NCI-H1417 treated with DMSO at 0.1 percent for 48 hours (cell line): Measurements from ENCODE around the gene CDH13.

ENCODE experiments used
- DNase-seq: peaks from one replicate; lab custom pipeline; 2025; lab: John Stamatoyannopoulos, UW

Gene CDH13

DNA sequence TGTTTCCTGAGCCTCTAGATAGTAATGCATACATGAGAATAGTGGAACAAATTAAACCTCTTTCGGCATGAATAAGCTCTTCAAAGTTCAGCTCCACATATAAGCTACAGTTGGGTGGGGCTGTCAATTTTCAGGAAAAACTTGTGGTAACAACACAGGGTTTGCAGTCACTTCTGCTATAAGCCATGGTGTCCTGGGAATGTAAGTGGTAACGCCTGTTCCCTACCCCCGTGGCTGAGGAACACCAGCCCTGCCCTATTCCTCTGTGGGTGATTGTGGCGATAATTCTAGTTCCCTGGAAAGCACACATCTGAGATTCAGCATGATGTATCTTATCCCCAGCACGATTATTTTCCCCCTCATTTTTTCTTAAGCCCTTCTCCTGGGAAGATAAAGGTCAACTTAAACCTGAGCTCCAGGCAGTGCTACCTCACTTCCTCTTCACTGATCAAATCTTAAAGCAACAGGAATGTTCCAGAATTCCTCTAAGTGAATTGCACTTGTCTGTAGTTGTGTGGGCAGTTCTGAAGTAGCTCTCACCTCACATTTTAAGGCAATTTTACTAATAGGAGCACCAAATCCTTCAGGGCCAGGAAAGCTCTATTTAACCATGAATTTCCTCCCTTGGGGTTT is 680.3 kb downstream of the CDH13 start:
- DNase-seq, result no peak

DNA sequence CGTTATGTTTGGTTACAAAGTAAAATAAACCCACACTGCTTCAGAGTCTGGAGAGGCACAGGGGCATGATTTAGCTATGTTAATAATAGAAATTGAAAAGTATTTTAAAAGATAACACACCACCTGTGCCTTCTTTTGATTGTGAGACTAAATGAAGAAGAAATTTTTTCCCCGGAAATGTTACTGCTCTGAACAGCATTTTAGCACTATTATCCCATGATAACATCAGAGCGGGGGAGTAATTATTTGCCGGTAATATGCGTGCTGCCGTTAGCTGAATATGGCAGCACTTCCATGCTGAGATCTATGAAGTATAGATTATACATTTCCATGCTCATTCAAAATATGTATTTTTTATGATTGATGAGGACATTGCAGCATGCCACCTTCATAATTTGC is 680.8 kb downstream of the CDH13 start:
- DNase-seq, result no peak

DNA sequence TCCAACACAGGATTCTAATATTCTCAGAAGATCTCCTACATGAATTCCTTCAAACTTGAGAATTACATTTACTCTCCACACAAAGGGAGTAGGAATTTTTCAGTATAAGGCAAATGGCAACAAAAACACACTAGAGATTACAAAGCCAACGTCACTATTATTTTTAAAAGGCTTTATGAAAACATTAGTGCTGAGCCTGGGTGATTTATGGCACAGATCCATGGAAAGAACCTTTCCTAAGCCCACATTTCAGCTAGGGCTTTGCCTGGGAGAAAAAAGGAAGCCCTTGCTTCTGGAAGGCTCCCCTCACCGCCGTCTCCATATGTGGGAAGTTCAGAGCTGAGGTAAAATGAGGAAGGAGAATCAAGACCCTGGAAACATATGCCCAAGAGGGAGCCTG is 681.6 kb downstream of the CDH13 start:
- DNase-seq, result no peak

DNA sequence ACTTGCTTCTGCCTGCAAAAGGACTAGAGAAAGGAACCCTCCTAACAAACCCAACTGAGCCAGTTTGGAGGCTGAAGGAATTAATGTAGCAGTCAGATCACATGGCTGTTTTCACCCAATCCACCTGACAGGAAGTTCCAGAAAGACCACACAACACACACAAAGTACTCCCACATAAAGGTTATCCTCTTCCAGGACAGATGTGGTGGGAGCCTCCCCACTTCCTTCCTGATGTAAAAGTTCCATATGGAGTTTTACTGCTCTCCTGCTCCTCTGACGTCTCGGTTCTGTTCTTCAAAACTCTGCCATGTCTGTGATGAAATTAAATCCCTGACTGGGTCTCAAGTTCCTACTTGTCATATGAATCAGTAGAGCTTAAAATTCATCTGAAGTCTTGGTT is 684.0 kb downstream of the CDH13 start:
- DNase-seq, result no peak

DNA sequence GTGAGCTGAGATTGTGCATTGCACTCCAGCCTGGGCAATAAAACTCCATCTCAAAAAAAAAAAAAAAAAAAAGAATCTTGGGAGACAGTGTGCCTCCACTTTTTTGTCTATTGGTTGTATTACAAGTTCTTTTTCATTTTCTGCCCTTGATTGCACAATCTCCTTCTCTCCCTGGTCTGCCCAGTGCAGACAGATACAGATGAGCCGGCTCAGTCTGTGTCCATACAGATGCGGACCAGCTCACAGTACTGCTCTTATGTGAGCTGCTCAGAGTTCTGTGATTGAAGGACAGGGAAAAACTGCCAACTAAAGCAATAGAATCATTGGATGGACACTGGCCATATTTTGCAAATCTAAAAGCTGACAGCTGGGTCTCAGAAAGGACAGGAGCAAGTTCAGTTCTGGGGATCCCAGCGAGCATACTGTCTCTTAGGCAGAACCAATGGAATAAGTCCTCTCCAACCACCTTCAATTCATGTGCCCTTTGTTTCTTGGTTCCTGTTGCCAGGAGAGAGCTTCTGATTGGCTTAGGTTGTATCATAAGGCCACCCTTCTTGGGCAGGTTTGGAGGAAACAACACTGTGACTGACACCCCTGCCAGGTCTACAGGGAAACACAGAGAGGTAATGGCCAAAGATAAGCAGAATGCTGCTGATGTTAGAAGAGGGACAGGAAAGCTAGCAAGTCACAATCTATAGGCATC is 685.4 kb downstream of the CDH13 start:
- no peak for DNase-seq

DNA sequence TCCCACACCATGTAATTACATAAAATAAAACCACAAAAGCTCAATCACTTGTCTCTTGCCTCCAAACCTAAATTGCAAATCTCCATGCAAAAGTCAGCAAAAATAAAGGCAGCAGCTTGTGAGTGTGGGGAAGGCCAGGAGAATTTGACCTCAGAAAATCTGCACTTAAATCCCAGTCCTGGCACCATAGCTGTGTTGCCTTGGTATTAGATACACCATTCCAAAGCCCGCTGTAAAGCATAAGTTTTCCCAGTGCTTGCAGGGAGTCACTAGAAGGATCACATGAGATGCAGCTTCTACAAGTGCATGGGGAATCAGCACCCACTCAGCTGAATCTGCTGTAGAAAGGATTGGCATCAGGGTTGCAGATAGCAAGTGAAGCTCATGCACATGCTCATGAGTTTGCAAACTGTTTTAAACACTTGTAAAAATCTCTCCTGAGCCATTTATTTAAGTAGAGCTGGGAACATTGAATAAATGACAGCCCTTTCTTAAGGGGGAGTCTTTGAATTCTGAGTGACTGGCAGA is 686.0 kb downstream of the CDH13 start:
- no peak for DNase-seq

DNA sequence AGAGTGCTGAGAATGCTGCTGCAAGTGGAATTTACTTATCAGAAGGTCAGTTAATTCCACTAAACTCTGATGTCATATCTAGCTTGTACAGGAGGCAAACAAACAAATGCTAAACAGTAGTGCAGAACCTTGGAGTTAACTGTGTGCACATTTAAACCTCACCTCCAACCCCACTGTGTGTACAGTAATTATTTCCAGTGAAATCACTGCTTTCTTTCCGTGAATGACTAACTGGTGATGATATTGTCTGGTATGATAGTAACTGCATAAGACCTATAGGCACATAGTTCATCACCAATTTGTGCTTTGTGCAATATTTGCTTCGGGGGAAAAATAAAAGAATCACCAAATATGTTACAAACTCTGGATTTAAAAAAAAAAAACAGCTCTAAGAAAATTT is 688.5 kb downstream of the CDH13 start:
- no peak for DNase-seq

DNA sequence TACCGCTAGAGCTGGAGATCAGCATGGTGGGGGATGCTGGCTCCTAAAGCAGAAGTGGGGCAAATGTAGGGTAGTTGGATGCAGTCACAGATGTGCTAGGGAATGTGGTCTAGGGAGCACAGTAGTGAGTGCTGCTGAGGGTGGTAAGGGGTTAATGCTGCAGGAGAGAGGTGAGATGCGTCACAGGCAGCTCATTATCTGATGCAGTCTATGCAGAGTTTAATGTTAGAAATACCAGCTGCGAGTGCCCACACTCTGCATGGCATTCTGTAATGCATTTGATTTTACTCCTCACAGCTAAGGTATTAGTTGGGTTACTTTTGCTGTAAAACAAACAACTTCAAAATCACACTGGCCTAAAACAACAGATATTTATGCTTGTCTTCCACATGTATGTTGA is 689.7 kb downstream of the CDH13 start:
- DNase-seq, result no peak

DNA sequence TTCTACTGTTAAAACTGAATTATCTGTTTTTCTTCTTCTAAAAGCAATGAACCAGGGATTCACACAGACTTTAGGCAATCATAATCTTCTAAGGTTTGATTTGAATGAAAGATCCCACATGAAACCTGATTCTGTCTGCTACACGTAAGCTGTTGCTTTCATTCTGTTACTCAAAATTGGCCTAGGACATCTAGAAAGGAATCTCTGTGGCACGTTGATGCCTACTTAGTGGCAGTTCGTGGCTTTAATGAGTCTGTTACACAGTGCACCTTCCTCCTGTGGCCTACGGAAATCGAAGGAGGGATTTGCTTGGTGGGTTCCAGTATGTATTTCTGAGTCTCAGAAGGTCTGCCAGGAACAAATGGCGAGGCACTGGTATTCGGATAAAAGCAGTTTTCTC is 691.6 kb downstream of the CDH13 start:
- no peak for DNase-seq

DNA sequence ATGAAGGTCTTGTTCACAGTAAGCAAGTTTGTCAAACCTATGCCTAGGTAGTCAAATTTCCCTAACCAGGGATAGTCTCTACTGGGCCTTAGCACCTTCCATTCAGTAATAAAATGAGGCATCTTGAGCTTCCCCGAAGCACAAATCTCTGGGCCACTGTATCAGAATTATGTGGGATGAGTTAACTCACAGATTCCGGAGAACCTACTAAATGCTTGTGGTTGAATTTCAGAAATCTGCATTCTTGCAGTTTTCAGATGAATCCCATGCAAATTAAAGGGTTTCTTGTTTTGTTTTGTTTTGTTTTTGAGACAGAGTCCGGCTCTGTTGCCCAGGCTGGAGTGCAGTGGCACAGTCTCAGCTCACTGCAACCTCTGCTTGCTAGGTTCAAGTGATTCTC is 702.2 kb downstream of the CDH13 start:
- DNase-seq, result no peak

DNA sequence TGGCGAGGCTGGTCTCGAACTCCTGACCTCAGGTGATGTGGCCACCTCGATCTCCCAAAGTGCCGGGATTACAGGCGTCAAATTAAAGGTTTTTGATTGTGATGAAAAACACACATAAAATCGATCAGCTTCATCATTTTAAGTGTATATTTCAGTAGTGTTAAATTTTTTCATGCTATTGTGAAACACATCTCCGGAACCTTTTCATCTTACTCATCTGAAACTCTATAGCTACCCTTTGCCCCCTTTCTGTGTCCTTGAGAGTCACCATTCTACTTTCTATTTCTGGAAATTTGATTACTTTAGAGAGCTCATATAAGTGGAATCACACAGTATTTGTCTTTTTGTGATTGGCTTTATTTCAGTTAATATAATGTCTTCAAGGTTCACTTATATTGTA is 702.7 kb downstream of the CDH13 start:
- no peak for DNase-seq

DNA sequence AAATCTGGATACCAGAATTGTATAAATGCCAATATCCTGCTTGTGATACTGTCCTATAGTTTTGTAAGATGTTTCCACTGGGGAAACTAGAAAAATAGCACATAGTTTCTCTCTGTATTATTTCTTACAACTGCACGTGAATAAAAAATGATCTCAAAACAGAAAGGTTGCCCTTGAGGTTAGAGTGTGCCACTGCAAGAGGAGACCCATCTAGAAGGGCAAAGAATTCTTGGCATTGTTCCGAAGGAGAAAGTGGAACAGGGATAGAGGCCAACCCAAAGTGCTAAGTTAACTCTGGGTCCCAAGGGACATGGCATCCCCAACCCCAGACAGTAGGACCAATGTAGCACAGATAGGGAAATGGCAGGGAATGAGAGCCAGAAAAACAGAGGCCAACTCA is 703.5 kb downstream of the CDH13 start:
- no peak for DNase-seq

DNA sequence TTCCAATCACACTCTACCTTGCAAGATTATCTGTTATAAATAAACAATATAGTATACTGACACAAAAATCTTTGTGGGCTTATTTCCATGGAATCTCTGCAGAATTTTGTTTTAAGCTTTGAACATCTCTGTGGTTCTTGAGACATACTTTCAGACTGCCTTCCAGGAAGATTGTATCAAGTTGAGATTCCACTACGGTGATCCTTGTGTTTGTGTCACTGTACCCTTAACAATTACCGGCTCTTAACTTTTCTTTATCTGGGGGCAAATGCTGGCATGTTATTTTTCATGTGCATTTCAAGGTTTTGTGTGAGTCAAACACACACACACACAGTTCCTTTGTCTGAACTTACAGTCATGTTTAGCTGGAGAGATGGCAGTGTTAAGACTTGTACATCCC is 708.3 kb downstream of the CDH13 start:
- DNase-seq, result no peak

DNA sequence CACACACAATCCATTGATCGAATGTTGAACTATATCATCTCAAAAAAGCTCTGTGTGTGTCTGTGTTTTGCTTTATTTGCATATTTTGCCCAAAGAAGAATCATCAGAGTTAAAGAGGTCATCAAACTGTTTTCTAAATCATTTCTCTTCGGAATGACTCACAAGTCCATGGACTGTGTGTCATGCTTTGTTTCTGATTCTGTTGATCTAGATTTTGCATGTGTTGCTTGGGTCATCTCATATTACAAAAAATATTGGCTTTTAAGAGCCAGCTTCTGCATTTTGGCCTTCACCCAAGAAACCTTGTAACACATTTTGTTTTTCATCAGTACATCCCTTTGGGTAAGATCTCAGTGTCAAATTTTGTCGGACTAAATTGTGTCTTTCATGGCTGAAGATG is 709.8 kb downstream of the CDH13 start:
- DNase-seq, result no peak

DNA sequence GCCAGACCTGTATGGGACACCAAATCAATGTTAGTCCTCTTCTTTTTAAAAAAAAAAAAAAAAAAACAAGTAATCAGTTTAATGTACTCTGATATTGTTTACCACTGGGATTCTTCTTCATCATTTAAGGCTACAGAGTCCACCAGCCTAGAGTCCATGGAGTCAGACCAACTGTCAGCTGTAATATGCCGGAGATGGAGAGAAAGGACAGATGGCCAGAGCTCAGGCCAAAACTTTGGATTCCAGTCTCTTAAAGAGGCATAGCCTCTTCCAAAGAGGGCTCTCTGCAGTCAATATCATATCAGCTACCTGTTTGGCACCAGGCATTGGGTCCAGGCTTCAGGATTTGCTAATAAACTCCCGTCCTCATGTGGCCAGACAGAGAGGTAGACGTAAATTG is 711.4 kb downstream of the CDH13 start:
- DNase-seq, result no peak

DNA sequence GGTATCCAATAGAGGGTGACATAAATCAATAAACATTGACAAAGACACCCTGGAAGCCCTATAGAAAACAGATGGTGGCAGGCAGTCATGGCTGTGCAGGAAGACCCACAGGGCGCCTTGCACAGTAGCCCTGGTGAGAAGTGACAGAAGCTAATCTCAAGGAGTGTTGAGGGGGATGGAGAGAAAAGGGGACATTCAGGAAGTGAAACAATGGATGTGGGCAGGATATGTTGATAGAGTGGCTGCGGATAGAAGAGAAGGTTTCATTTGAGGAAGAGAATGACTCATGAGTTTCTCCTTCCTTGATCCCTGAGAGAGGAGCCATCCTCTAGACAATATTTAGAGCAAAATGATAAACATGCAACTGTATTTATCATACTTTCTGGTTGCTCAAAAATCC is 712.2 kb downstream of the CDH13 start:
- DNase-seq, result no peak

DNA sequence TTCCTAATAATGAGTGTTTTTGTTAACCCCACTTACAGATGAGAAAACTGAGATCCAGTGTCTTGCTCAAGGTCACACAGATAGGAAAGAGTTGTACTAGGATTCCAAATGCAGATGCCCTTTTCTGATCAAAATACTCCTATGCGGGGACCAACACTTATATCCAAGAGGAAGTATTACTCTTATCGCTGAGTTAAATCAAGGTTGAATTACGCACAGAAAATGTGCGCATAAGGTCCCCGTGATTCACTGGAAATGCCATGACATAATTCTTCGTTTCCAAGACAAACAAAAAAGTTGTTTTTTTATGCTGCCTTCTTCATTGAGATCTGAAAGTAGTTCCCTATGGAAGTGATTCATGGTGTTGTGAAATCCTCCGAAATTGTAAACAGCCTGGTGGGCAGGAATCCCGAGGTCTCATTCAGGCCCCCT is 717.2 kb downstream of the CDH13 start:
- DNase-seq, result no peak

DNA sequence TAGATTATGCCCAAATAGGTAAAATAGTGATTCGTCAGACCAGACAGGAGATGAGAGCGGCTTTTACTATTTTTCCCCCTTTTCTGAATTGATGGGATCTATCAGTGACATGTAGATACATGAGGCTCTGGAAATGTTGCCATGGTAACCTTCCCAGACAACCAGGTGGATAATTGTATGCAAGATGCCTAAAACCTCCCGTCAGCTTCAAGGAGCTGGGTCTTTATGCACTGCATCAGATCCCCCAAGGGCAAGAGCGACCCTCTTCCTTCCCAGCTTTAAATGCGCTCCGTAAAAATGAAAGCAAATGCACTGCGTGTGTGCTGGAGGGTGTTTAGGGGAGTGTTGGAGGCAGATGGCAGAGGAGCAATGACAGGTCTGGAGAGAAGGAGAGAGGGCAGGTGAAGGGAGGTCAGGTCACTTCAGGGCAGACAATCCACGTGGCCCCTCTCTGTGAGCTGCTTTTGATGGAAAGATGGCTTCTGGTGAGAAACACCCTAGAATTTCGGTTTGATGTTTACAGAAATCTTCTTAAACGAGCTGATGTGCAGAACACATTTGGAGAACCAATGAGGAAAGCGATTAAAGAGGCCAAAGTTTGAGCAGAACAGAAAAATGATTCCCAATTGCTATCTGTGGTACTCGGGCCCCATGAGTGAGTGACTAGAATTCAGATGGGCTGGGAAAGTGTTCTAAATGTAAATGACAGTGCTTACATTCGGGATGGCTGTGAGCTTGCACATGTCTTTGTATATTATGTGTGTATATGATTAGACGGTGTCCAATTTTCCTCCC is 719.3 kb downstream of the CDH13 start:
- DNase-seq, result peak; percentile 18

DNA sequence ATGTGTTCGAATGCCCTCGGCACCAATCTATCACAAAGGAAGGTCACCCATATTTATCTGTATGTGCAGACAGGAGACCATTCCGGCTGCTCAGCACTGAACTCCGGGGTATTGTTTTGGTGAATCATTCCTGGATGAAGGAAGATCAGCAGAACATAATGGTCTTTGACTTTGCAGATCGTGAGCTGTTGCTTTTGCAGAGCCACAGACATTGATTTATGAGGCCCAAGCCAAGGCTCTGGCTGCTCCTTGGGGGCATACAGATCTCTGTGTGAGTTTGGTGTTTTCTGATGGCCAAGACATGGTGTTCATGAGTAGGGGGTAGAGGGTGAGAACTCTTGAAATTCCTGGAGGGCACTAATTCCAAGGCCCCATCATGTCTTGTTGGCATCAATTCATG is 722.2 kb downstream of the CDH13 start:
- no peak for DNase-seq

DNA sequence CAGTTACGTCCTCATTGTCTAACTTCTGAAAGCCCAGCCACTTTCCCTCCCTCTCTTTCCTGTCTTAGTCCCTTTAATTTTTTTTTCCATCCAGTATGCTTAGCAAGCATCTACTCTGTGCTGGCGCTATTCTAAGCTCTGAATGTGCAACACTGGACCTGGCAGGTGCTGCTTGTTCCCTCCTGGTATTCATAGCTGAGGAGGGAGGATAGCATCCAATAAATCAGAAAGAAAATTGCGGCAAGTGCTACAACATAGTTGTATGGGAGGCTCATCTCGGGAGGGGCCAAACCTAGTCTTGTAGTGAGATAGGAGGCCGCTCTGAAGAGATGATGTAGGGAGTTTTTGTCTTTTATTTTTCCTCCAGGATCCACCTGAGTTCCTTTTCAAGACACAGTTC is 723.7 kb downstream of the CDH13 start:
- DNase-seq, result no peak

DNA sequence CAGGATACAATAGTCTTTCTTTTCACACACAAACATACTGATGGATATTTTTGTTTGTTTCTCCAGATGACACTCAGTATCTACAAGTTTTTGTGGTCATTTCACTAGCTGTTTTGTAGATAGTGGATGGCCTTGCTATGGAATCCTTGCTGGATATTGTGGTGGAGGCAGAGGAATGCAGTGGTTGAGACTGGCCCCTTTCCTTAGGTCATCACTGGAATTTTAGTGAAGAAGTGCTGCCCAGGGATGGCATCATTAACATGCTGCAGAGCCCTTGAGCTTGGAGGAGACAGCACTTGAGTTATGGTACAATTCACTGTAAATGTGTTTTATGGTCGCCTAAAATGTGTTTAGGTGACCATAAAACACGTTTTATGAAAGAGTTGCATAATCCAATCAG is 725.1 kb downstream of the CDH13 start:
- DNase-seq, result no peak

DNA sequence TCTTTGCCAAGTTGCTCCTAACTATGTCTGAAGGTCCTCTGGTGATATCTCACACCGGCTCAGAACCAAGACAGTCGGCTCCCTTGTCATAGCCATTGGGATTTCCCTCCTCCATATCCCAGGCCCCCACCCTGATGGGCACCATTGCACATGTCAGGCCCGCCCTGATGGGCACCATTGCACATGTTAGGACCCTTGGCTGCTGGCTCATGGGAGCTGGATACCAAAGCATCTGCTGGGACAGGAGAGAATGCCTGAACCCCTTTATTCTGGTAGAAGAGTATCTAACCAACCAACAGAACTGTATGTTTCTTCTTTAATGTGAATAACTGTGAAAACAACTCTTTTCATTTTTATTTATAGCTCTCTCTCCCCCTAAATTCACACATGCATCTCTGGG is 726.5 kb downstream of the CDH13 start:
- DNase-seq, result no peak

DNA sequence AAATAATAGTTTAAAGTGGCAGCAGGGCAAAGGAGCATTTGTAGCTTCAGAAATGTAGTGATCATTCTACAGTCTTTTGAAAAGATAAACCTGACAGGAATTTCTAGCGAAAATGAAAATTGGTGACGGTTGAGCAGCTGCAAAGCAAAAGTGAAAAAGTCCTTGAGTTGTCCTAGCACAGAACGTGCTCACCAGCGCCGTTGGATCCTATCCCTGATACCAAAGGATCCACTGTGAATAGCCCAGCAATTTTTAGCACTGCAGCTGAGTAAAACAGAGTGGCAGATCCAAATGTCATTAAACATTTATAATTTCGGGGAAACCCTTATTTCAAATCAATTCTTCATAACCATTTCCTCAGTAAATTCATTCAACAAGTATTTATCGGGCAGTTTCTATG is 727.2 kb downstream of the CDH13 start:
- DNase-seq, result no peak
